Measurements from ENCODE around the gene GJC2. TPM values are rescaled to one million over a fixed set of nuclear protein-coding genes. Genes with fewer than 3 reads are reported as not detected.
"Not testable (repeated sequence)": the region's sequence is repeated elsewhere in the genome, so short reads cannot be mapped to it uniquely, and the experiment has no call there.

The GJC2 gene
- total and polyA plus RNA-seq, 2 donors = 4.0 to 5.4 TPM

GRCh38 chr1:228180959-228181644 lies 31.4 kb downstream of the GJC2 start:
- H3K4me1 ChIP-seq (ENCODE audit: insufficient read depth) = no peaks in the 10 kb centered on the region
- no peak overlapping the region for H3K27ac ChIP-seq (ENCODE audit: low read depth)
- no peak overlapping the region for H3K4me3 ChIP-seq (ENCODE audit: low read depth, low read length)
- 94% methylated on average over 7 of the region's 7 CpGs for WGBS
- DNase-seq (ENCODE audit: extremely low spot score) = no peak
- H3K36me3 ChIP-seq (ENCODE audit: insufficient read depth) = no peaks in the 10 kb centered on the region

GRCh38 chr1:228181645-228182034 lies 31.9 kb downstream of the GJC2 start:
- no peak overlapping the region for H3K4me3 ChIP-seq (ENCODE audit: low read depth, low read length)
- H3K4me1 ChIP-seq (ENCODE audit: insufficient read depth) = no peaks in the 10 kb centered on the region
- no peak overlapping the region for H3K27ac ChIP-seq (ENCODE audit: low read depth)
- H3K36me3 ChIP-seq (ENCODE audit: insufficient read depth) = no peaks in the 10 kb centered on the region
- 89% methylated on average over 9 of the region's 9 CpGs for WGBS
- DNase-seq (ENCODE audit: extremely low spot score) = no peak

- Histone ChIP-seq H3K27ac (ENCODE audit: low read depth) (no peak overlapping the region), H3K4me3 (ENCODE audit: low read depth, low read length) (no peak overlapping the region), H3K36me3 (ENCODE audit: insufficient read depth) (no peaks in the 10 kb centered on the region), H3K4me1 (ENCODE audit: insufficient read depth) (no peaks in the 10 kb centered on the region)
- DNase-seq (ENCODE audit: extremely low spot score) = no peak
- WGBS = 92% methylated on average over 32 of the region's 32 CpGs
Measured at GRCh38 chr1:228182296-228183030, 32.7 kb downstream of the GJC2 start.

- Histone ChIP-seq H3K4me1 (ENCODE audit: insufficient read depth) (no peaks in the 10 kb centered on the region), H3K27ac (ENCODE audit: low read depth) (no peak overlapping the region), H3K36me3 (ENCODE audit: insufficient read depth) (no peaks in the 10 kb centered on the region), H3K4me3 (ENCODE audit: low read depth, low read length) (no peak overlapping the region)
- no peak for DNase-seq (ENCODE audit: extremely low spot score)
- WGBS = 79% methylated on average over 7 of the region's 7 CpGs
Measured at GRCh38 chr1:228184152-228184551, 34.4 kb downstream of the GJC2 start.

DNA sequence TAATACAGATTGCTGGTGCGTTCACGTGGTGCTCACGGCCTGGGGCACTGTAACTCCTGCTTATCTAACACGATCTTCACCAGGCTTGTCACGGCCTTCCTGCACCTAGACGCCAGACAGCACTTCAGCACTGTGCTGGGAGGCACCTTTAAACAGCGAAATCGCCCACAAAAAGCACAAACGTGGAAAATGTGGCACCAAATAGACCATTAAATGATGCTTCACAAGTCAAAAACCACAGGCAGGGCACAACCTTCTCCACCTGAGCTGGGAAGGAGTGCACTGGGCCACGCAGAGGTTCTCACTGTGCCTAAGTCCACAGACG lies 35.9 kb downstream of the GJC2 start:
- no peaks in the 10 kb centered on the region for H3K36me3 ChIP-seq (ENCODE audit: insufficient read depth)
- 66% methylated on average over 11 of the region's 11 CpGs for WGBS
- no peak overlapping the region for H3K4me3 ChIP-seq (ENCODE audit: low read depth, low read length)
- DNase-seq (ENCODE audit: extremely low spot score) = no peak
- H3K4me1 ChIP-seq (ENCODE audit: insufficient read depth) = no peaks in the 10 kb centered on the region
- H3K27ac ChIP-seq (ENCODE audit: low read depth) = no peak overlapping the region

DNA sequence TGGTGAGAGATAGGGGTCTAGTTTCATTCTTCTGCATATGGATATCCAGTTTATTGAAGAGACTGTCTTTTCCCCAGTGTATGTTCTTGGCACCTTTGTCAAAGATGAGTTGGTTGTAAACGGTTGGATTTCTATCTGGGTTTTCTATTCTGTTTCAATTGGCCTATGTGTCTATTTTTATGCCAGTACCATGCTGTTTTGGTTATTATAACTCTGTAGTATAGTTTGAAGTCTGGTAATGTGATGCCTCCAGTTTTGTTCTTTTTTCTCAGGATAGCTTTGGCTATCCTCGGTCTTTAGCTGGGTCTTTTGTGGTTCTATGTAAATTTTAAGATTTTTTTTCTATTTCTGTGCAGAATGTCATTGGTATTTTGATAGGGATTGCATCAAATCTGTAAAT lies 38.5 kb downstream of the GJC2 start:
- 78% methylated on average over 2 of the region's 2 CpGs for WGBS
- DNase-seq (ENCODE audit: extremely low spot score); H3K4me3 ChIP-seq (ENCODE audit: low read depth, low read length); H3K36me3 ChIP-seq (ENCODE audit: insufficient read depth); H3K27ac ChIP-seq (ENCODE audit: low read depth); H3K4me1 ChIP-seq (ENCODE audit: insufficient read depth): not testable (repeated sequence)

GRCh38 chr1:228190182-228190581 lies 40.5 kb downstream of the GJC2 start:
- Histone ChIP-seq H3K27ac (ENCODE audit: low read depth) (no peak overlapping the region), H3K4me1 (ENCODE audit: insufficient read depth) (no peaks in the 10 kb centered on the region), H3K4me3 (ENCODE audit: low read depth, low read length) (no peak overlapping the region), H3K36me3 (ENCODE audit: insufficient read depth) (no peaks in the 10 kb centered on the region)
- no peak for DNase-seq (ENCODE audit: extremely low spot score)
- WGBS = 85% methylated on average over 14 of the region's 14 CpGs

- Histone ChIP-seq H3K27ac (ENCODE audit: low read depth) (no peak overlapping the region), H3K4me3 (ENCODE audit: low read depth, low read length) (no peak overlapping the region), H3K4me1 (ENCODE audit: insufficient read depth) (no peaks in the 10 kb centered on the region), H3K36me3 (ENCODE audit: insufficient read depth) (no peaks in the 10 kb centered on the region)
- 93% methylated on average over 5 of the region's 5 CpGs for WGBS
- DNase-seq (ENCODE audit: extremely low spot score) = no peak
Measured at GRCh38 chr1:228190778-228191177, 41.0 kb downstream of the GJC2 start.

GRCh38 chr1:228194436-228194835 lies 44.7 kb downstream of the GJC2 start:
- Histone ChIP-seq H3K4me3 (ENCODE audit: low read depth, low read length) (no peak overlapping the region), H3K4me1 (ENCODE audit: insufficient read depth) (no peaks in the 10 kb centered on the region), H3K36me3 (ENCODE audit: insufficient read depth) (no peaks in the 10 kb centered on the region), H3K27ac (ENCODE audit: low read depth) (no peak overlapping the region)
- 73% methylated on average over 3 of the region's 3 CpGs for WGBS
- DNase-seq (ENCODE audit: extremely low spot score) = no peak

DNA sequence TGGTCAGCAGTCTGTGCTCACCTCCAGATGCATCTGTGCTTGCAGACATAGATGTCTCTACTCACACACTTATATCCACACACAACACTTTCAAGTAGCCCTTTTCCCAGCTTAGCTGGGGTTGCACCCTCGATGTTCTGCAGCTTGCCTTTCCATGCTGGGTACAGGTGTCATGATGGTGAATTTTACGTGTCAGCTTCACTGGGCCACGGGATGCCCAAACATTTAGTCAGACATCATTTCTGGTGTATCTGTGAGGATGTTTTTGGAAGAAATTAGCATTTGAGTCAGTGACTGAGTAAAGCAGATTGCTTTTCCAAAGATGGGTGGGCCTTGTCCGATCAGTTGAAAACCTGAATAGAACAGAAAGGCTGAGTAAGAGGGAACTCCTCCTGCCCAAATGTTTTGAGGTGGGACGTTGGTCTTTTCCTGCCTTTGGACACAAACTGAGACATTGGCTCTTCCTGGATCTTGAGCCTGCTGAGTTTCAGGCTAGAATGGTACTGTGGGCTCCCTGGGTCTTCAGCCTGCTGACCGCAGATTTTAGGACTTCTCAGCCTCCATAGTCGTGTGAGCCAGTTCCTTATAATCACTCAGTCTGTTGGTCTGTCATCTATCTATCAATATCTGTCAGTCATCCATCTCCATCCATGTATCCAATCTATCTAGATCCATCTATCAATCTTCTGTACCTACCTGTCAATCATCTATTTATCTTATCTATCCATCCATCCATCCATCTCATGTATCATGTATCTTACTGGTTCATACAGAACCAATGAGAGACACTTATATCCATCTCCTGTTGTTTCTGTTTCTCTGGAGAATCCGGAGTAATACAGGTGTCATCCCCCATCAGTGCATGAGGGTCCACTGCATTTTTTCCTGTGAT lies 45.4 kb downstream of the GJC2 start:
- H3K36me3 ChIP-seq (ENCODE audit: insufficient read depth) = no peaks in the 10 kb centered on the region
- H3K4me3 ChIP-seq (ENCODE audit: low read depth, low read length) = no peak overlapping the region
- 92% methylated on average over 8 of the region's 8 CpGs for WGBS
- H3K27ac ChIP-seq (ENCODE audit: low read depth) = no peak overlapping the region
- no peak for DNase-seq (ENCODE audit: extremely low spot score)
- H3K4me1 ChIP-seq (ENCODE audit: insufficient read depth) = no peaks in the 10 kb centered on the region

GRCh38 chr1:228197555-228198147 lies 47.9 kb downstream of the GJC2 start:
- Histone ChIP-seq H3K27ac (ENCODE audit: low read depth) (no peak overlapping the region), H3K36me3 (ENCODE audit: insufficient read depth) (no peaks in the 10 kb centered on the region), H3K4me3 (ENCODE audit: low read depth, low read length) (no peak overlapping the region), H3K4me1 (ENCODE audit: insufficient read depth) (no peaks in the 10 kb centered on the region)
- 95% methylated on average over 4 of the region's 4 CpGs for WGBS
- no peak for DNase-seq (ENCODE audit: extremely low spot score)

GRCh38 chr1:228198977-228199590 lies 49.4 kb downstream of the GJC2 start:
- no peak for DNase-seq (ENCODE audit: extremely low spot score)
- Histone ChIP-seq H3K36me3 (ENCODE audit: insufficient read depth) (no peaks in the 10 kb centered on the region), H3K4me3 (ENCODE audit: low read depth, low read length) (no peak overlapping the region), H3K4me1 (ENCODE audit: insufficient read depth) (no peaks in the 10 kb centered on the region), H3K27ac (ENCODE audit: low read depth) (no peak overlapping the region)
- 69% methylated on average over 2 of the region's 2 CpGs for WGBS

- Histone ChIP-seq H3K4me1 (ENCODE audit: insufficient read depth) (no peaks in the 10 kb centered on the region), H3K27ac (ENCODE audit: low read depth) (no peak overlapping the region), H3K4me3 (ENCODE audit: low read depth, low read length) (no peak overlapping the region), H3K36me3 (ENCODE audit: insufficient read depth) (no peaks in the 10 kb centered on the region)
- WGBS = 55% methylated on average over 8 of the region's 8 CpGs
- DNase-seq (ENCODE audit: extremely low spot score) = no peak
Measured at GRCh38 chr1:228204958-228205357, 55.2 kb downstream of the GJC2 start.
